ENCODE measurements around the gene ALK.

GRCh38 chr2:29876374-29876773 is 45.0 kb downstream of the ALK start:
- TF ChIP-seq CTCF (IDR thresholded peaks at IDR 0.05; ENCODE audit: low read depth, low read length) (no peak), EZH2phosphoT487 (IDR thresholded peaks at IDR 0.05; ENCODE audit: low read depth) (no peak)
